ENCODE results near the gene GTF2E1.

Gene GTF2E1

DNA sequence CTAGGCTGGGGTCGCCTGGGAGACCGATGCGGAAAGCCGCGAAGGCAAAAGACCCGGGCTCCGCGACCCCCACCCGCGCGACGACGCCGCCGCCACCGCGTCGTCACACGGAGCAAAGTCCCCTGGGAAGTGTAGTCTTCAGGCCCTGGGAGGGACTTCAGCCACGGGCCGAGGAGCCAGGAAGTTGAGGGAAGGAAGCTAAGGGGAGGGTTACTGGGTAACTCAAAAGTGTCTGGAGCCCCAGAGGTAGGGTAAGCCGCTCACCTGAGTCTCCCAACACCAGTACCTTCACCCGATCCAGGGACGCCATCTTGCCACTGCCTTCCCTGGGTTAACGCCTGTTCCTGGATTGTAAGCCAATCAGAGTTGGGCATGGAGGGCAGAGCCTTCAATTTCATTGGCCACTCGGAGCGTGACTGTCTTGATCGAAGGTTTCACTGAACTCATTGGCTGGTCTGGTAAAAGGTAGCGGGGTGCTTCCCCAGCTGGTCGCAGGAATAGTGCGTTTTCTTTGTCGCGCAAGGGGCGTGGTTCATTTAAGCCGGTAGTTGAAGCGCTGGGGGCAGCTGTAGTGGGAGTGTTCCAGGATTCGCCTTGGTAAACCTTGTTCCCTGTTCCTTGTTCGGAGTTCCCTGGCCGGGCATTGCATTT, at the start of gene GTF2E1, which contains the start of gene RABL3:
Gene GTF2E1 (plus strand): TSS at position 547 of the 651 bp plus-strand sequence. CDS start 7,809 bp downstream, outside the sequence.
Gene RABL3 (minus strand): TSS at position 319 of the 651 bp plus-strand sequence. CDS start 9 bp downstream, at position 310.
- TF ChIP-seq, protein P1, sequence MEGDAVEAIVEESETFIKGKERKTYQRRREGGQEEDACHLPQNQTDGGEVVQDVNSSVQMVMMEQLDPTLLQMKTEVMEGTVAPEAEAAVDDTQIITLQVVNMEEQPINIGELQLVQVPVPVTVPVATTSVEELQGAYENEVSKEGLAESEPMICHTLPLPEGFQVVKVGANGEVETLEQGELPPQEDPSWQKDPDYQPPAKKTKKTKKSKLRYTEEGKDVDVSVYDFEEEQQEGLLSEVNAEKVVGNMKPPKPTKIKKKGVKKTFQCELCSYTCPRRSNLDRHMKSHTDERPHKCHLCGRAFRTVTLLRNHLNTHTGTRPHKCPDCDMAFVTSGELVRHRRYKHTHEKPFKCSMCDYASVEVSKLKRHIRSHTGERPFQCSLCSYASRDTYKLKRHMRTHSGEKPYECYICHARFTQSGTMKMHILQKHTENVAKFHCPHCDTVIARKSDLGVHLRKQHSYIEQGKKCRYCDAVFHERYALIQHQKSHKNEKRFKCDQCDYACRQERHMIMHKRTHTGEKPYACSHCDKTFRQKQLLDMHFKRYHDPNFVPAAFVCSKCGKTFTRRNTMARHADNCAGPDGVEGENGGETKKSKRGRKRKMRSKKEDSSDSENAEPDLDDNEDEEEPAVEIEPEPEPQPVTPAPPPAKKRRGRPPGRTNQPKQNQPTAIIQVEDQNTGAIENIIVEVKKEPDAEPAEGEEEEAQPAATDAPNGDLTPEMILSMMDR (IDR thresholded peaks at IDR 0.05), result no peak

DNA sequence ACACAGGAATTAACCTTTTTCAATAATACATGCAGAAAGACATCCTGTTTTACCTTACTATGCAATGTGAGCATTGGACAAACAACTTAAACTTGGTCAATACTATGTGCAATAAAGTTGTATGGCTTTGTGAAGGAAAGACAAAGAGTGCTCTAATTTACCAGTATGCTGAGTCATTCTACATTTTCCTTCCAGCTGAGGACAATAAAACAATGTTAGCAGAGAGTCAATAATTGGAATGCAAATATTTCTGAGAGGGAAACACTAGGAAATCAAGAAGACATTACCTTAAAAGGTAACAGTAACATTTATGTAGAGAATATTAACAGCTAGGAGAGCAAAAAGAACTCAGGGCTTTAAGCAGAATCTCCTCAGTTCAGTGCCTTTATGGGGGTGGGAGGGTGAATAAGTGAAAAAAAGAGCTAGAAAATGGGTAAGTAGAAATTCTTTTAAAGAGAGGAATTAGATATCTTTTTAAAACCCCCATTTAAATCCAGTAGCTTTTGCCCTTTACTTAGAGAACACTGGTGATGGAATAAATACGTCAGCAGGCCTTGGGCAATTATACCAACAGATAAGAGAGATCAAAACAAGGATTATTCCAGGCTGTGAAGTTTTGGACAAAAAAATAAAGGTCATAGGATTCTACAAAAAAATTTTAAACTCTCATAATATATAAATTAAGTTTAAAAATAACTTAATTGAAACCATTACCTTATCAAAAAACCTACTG, 48.9 kb upstream of the GTF2E1 start:
- TF ChIP-seq, protein P1 (IDR thresholded peaks at IDR 0.05), result no peak

DNA sequence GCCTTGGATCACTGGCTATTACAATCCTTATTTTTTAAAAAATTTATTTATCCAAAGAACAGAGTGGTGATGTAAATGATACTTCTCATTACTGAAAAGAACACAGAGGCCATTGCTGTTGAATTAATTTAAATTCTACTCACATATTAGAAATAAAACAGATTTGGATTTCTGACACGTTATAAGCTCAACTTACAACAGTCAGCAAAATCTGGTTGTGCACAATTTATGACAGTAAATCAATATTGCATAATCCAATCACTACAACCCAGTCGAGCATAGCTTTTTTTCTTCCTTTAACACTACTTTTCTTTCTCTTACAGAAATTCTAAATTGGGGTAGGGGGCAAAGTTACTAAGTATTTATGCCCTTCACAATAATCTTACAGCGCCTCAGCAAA, 43.2 kb upstream of the GTF2E1 start:
- TF ChIP-seq, protein P1 (IDR thresholded peaks at IDR 0.05), result no peak

DNA sequence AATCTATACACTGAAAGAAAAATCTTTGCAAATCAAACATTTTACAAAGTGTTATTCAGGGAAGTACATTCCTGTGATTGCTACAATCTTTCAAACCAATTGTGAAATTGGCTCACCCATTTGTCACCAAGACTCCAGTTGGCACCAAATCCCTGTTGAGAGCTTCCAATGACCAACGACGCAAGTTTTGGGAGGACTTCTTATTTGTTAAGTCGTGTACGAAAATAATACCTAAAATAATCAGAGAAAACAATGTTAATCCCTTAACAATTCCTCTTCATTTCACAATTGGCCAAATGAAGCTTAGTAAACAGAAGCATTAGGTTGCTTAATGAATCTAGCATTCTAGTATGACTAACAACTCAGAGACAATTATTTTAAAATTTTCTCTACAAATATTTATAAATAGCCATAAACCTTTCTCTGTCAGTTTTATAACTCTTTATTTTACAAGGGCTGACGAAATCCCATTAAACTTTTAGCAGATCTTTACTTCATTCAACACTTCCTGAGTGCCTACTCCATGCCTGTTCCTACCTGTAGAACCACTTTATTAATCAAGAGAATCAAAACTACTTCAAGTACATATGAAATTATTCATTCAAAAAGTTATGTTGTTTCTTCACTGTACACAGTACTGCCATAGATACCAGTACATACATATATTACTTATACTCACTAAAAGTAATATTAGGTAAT, 36.5 kb upstream of the GTF2E1 start:
- TF ChIP-seq, protein P1 (IDR thresholded peaks at IDR 0.05), result no peak

DNA sequence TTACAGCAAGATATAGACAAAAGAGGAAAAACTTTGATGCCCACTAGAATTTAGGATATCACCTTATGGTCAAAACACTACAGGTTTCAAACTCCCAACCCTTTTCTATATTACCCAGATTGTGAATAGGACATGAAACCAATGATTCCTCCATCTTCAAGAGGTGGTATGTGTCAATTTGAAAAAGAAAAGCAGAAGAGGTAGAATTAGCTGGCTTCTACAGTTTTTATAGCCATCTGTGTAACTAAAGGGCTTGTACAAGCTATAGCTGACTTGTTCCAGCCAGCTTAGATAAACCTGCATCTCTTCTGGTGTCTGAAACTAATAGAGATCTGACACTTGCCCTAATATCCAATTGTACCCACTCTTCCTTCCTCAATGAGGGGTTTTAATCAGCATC, 35.6 kb upstream of the GTF2E1 start:
- TF ChIP-seq, protein P1 (IDR thresholded peaks at IDR 0.05), result no peak

DNA sequence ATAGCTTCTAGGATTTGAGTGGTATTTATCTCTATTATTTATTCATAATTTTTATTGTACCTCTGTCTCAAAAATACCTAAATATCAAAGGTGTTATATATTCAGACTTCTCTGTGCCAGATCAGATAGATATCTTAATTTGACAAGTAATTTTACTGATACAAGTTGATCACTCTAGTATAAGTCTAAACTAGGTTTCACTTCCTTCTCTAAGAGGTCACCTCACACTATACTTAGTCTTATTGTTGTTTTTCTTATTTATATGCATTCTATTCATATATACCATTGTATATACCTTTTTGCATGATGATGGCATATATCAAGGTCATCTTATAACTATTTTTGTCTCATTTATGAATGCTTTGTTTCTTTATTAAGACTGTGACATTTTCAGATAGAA, 34.1 kb upstream of the GTF2E1 start:
- TF ChIP-seq, protein P1 (IDR thresholded peaks at IDR 0.05), result no peak

DNA sequence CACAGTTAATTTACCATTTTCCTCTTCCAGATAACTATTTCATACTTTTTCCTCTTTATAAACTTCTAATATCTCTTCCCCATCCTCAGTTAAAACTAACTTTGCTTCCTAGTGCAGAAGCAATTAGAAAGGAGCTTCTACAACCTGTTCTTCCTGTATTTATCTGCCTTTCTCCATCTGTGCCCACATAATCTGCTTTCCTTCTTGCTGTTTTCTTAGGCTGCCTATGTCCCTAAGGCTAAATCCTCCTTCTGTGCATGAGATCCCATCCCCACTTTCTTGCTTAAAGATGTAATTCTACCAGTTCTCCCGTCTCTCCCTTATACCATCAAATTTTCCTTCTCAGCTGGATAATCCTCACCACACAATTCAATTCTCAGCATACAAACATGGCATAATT, 32.2 kb upstream of the GTF2E1 start:
- TF ChIP-seq, protein P1 (IDR thresholded peaks at IDR 0.05), result no peak
